GM19438 (cell line): ENCODE results near the gene WBP1L.
"Not testable (repeated sequence)": the region's sequence is repeated elsewhere in the genome, so short reads cannot be mapped to it uniquely, and the experiment has no call there.

Experiments used
- ATAC-seq: cut with Tn5 transposase; IDR thresholded peaks from one replicate; pipeline ENCODE4 v1.9.1; 2021; ENCODE audit warnings: low read depth; ENCODE audit not compliant: unreplicated experiment

Gene WBP1L

GRCh38 chr10:102758240-102758932, 14.6 kb downstream of the WBP1L start:
- no peak for ATAC-seq

DNA sequence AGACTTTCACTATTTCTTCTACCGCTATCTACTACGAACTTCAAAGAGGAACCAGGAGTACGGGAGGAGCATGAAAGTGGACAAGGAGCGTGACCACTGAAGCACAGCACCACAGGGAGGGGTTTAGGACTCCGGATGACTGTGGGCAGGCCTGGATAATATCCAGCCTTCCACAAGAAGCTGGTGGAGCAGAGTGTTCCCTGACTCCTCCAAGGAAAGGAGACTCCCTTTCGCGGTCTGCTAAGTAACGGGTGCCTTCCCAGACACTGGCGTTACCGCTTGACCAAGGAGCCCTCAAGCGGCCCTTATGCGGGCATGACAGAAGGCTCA, 15.2 kb downstream of the WBP1L start:
- not testable (repeated sequence) for ATAC-seq

GRCh38 chr10:102759497-102760210, 15.9 kb downstream of the WBP1L start:
- no peak for ATAC-seq

DNA sequence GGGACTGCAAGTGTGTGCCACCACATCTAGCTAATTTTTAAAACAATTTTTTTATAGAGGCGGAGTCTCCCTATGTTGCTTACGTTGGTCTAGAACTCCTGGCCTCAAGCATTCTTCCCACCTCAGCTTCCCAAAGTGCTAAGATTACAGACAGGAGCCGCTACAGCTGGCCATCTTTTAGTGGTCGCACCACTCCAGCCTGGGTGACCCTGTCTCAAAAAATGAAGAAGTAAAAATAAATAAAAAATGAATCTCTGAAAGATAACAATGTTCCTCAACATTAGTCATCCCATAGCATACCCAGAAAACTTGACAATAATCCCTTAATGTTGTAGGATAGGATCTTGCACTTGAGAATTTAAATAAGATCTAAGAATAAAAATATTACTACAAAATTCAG, 18.2 kb downstream of the WBP1L start:
- no peak for ATAC-seq

- no peak for ATAC-seq
Observed at GRCh38 chr10:102762401-102763015, 18.8 kb downstream of the WBP1L start.

- no peak for ATAC-seq
Observed at GRCh38 chr10:102763037-102763607, 19.4 kb downstream of the WBP1L start.

DNA sequence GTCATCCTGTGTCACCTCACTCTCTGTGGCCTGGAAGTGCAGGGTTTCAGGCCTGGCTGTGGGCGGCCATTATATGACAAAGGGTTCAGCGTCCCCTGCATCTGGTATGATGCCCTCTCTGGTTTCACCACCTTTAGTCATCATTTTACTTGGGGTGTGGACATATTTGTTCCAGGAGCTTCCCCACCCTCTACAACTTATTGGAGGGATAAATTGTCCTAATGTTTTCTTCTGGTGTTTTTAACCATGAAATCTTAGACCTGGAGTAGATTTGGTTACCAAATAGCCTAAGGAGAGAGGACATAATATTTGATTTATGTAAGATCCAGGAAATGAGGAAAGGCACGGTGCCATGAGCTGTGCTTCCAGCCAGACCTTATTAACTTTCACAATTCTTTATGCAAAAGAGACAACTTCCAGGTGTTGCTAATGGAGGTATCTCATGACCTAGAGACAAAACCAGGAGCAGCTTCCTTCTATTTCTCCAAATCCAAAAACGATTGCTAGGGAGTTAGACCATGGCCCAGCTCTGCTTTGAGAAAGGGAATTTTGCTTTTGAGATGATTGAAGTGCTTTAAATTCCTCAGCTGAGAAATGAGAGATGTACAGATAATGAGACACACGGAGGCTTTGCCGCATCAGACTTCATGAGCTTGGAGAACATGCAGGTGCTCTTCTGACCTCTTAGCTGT, 20.9 kb downstream of the WBP1L start:
- ATAC-seq, result no peak

DNA sequence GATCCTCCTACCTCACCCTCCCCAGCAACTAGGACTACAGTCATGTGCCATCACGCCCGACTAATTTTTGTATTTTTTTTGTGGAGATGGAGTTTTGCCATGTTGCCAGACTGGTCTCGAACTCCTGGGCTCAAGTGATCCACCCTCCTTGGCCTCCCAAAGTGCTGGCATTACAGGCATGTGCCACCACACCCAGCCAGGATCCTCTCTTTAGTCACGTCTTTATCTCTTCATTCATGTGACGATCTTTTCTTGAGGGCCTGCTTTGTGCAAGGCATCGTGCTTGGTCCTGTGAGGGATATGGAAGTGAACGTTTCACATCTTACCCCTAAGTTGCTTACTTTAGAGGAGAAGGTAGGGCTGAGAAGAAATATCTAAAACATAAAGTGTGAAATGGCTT, 21.6 kb downstream of the WBP1L start:
- ATAC-seq, result no peak

GRCh38 chr10:102767428-102768160, 23.8 kb downstream of the WBP1L start:
- ATAC-seq, result no peak

GRCh38 chr10:102769375-102770107, 25.8 kb downstream of the WBP1L start:
- ATAC-seq, result no peak

GRCh38 chr10:102770108-102770482, 26.3 kb downstream of the WBP1L start:
- ATAC-seq, result no peak

GRCh38 chr10:102770792-102771191, 27.0 kb downstream of the WBP1L start:
- ATAC-seq, result no peak

GRCh38 chr10:102773320-102773719, 29.6 kb downstream of the WBP1L start:
- no peak for ATAC-seq

DNA sequence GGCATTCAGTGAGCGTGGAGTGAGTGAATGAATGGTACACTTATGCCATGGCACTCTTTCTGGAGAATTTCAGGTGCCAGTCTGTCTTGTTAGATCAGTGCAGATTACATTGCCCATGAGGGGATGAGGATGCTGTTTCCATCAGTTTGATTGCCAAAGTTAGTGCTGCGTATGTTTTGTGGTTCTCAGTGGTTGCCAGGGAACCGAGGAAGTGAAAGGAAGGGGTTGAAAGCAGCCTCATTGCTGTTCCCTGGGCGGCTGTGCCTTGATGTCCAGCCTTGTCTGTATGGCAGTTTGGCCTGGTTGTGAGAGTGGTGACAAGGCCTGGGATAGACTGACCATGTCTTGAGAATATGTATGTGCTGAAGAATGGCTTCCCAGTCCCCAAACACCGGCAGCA, 30.2 kb downstream of the WBP1L start:
- ATAC-seq, result no peak

GRCh38 chr10:102775201-102775934, 31.6 kb downstream of the WBP1L start:
- ATAC-seq, result no peak

- no peak for ATAC-seq
Observed at GRCh38 chr10:102775935-102776669, 32.4 kb downstream of the WBP1L start.

GRCh38 chr10:102776779-102777456, 33.2 kb downstream of the WBP1L start:
- ATAC-seq, result no peak
